Activated CD4-positive, alpha-beta T cell treated with anti-CD3 and anti-CD28 coated beads, Interleukin-2, amount 10 ng/mL, durations not matched to agents 7 days and 5 days (primary cell): Measurements from ENCODE around the gene ETNPPL. TPM values are rescaled to one million over a fixed set of nuclear protein-coding genes. Genes with fewer than 3 reads are reported as not detected.

Experiments used
- total RNA-seq, 2 experiments: library from RNA; stranded (reverse); gene quantifications; one replicate each; pipeline ENCODE4 v1.2.3, GENCODE V29; 2021

Gene ETNPPL
- total RNA-seq, 2 experiments from 2014 or later, result not detected

Other genes with a start within 250 kb of the ETNPPL start
- gene RPL34, start 142.5 kb downstream of the ETNPPL start, total RNA-seq, result 1,000 to 10,000 TPM; 1,241 to 1,376 TPM
- gene OSTC, start 112.5 kb downstream of the ETNPPL start, total RNA-seq, result 10 to 100 TPM; 70.2 to 77.6 TPM